Mesendoderm (in vitro differentiated cells): ENCODE measurements around the gene CD99.
"Not testable (repeated sequence)": the region's sequence is repeated elsewhere in the genome, so short reads cannot be mapped to it uniquely, and the experiment has no call there.

Experiments used
- DNase-seq: peaks from one replicate; pipeline ENCODE4 v3.0.0; 2013
- H2AK5ac ChIP-seq: 2 replicates; pipeline ENCODE4 v1.6.1; 2013; ENCODE audit warnings: low read length, inconsistent platforms
- H2BK120ac ChIP-seq: 2 replicates; pipeline ENCODE4 v1.6.1; 2013; ENCODE audit warnings: low read depth, mild to moderate bottlenecking, low read length, moderate library complexity, mixed read lengths
- H2BK15ac ChIP-seq: replicated peaks from 2 replicates; pipeline ENCODE4 v1.6.1; 2013; ENCODE audit warnings: low read depth, mild to moderate bottlenecking, moderate library complexity
- H2BK5ac ChIP-seq: 2 replicates; pipeline ENCODE4 v1.6.1; 2013; ENCODE audit warnings: low read length, inconsistent platforms
- H3K18ac ChIP-seq: 2 replicates; pipeline ENCODE4 v1.6.1; 2013; ENCODE audit warnings: mild to moderate bottlenecking, low read length, mixed read lengths
- H3K23ac ChIP-seq: one replicate; pipeline ENCODE4 v1.6.1; 2013; ENCODE audit warnings: low read length
- H3K27ac ChIP-seq: 2 replicates; pipeline ENCODE4 v1.5.1; 2013; ENCODE audit warnings: low read depth, mild to moderate bottlenecking, inconsistent platforms, low read length, moderate library complexity
- H3K27me3 ChIP-seq: 2 replicates; pipeline ENCODE4 v1.6.1; 2013; ENCODE audit warnings: low read length, control low read depth, mild to moderate bottlenecking, inconsistent platforms; ENCODE audit not compliant: insufficient read depth, poor library complexity
- H3K36me3 ChIP-seq: 2 replicates; pipeline ENCODE4 v1.6.1; 2013; ENCODE audit warnings: low read length, inconsistent platforms; ENCODE audit not compliant: control insufficient read depth, insufficient read depth
- H3K4ac ChIP-seq: one replicate; pipeline ENCODE4 v1.6.1; 2013; ENCODE audit warnings: low read depth, mild to moderate bottlenecking, low read length, moderate library complexity
- H3K4me1 ChIP-seq: 2 replicates; pipeline ENCODE4 v1.6.1; 2013; ENCODE audit warnings: low read depth, low read length, inconsistent platforms; ENCODE audit not compliant: control insufficient read depth
- H3K4me2 ChIP-seq: 2 replicates; pipeline ENCODE4 v1.6.1; 2013; ENCODE audit warnings: low read length
- H3K4me3 ChIP-seq: 2 replicates; pipeline ENCODE4 v1.5.1; 2013; ENCODE audit warnings: mild to moderate bottlenecking, low read length
- H3K56ac ChIP-seq: one replicate; pipeline ENCODE4 v1.6.1; 2013; ENCODE audit warnings: low read length
- H3K79me1 ChIP-seq: 2 replicates; pipeline ENCODE4 v1.6.1; 2013; ENCODE audit warnings: low read length, inconsistent platforms
- H3K79me2 ChIP-seq: 2 replicates; pipeline ENCODE4 v1.6.1; 2013; ENCODE audit warnings: mild to moderate bottlenecking, low read length; ENCODE audit not compliant: control insufficient read depth, insufficient read depth
- H3K9ac ChIP-seq: 2 replicates; pipeline ENCODE4 v1.6.1; 2013; ENCODE audit warnings: low read length, inconsistent platforms
- H4K5ac ChIP-seq: one replicate; pipeline ENCODE4 v1.6.1; 2013; ENCODE audit warnings: low read length
- H4K8ac ChIP-seq: one replicate; pipeline ENCODE4 v1.6.1; 2013; ENCODE audit warnings: low read depth, mild to moderate bottlenecking, control low read depth, low read length, moderate library complexity
- WGBS: extraction: QIAGEN DNeasy Blood & Tissue Kit; methylation state at CpG from one replicate; pipeline ENCODE4 v1.1.7; 2013; ENCODE audit warnings: low lambda C conversion rate, missing lambda C conversion rate; ENCODE audit not compliant: insufficient coverage; ENCODE audit errors: extremely low coverage; 5-methylcytosine and 5-hydroxymethylcytosine counted together

The CD99 gene

DNA sequence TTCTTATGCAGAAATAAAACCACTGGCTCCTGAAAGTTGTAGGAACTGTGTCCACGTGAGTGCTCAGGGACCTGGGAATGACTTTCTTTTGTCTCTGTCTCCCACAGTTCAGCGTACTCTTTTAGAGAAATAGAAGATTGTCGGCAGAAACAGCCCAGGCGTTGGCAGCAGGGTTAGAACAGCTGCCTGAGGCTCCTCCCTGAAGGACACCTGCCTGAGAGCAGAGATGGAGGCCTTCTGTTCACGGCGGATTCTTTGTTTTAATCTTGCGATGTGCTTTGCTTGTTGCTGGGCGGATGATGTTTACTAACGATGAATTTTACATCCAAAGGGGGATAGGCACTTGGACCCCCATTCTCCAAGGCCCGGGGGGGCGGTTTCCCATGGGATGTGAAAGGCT, 49.6 kb downstream of the CD99 start:
- no peak overlapping the region for H4K8ac ChIP-seq
- no peak overlapping the region for H3K9ac ChIP-seq
- no peak overlapping the region for H3K18ac ChIP-seq
- no peak overlapping the region for H2BK15ac ChIP-seq
- no peaks in the 10 kb centered on the region for H3K79me1 ChIP-seq
- no peaks in the 10 kb centered on the region for H3K27me3 ChIP-seq
- no peak overlapping the region for H3K23ac ChIP-seq
- H3K4me2 ChIP-seq = no peak overlapping the region
- no peak overlapping the region for H3K27ac ChIP-seq
- no peak for DNase-seq
- peaks cover 2% of the 10 kb centered on the region for H3K36me3 ChIP-seq
- no peak overlapping the region for H2BK120ac ChIP-seq
- H3K4ac ChIP-seq = no peak overlapping the region
- H3K4me3 ChIP-seq = no peak overlapping the region
- H2BK5ac ChIP-seq = no peak overlapping the region
- WGBS = no CpG with 5 or more reads among the region's 11 CpGs
- H3K56ac ChIP-seq = no peak overlapping the region
- H2AK5ac ChIP-seq = no peak overlapping the region
- no peak overlapping the region for H4K5ac ChIP-seq
- H3K4me1 ChIP-seq = no peaks in the 10 kb centered on the region
- H3K79me2 ChIP-seq = no peaks in the 10 kb centered on the region

DNA sequence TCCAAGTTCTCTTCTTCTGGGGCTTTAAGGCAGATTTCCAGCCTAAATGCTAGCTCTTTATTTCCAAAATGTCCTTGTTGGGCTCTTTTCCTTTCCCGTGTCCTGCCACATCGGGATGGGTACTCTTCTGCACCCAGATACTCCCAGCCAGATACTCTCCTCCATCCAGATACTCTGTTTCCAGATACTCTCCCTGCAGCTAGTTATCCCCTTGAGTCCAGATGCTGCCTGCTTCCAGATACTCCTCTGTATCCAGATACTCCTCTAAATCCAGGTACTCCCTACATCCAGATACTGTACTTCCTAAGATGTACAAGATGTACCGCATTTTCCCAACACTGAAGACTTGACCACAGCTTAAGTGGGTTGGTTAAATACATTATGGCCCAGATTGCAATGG, 50.3 kb downstream of the CD99 start:
- Histone ChIP-seq H3K23ac (no peak overlapping the region), H2BK5ac (no peak overlapping the region), H3K56ac (no peak overlapping the region), H2BK15ac (no peak overlapping the region), H2BK120ac (no peak overlapping the region), H3K18ac (no peak overlapping the region), H3K9ac (no peak overlapping the region), H3K4me3 (no peak overlapping the region), H2AK5ac (no peak overlapping the region), H3K27ac (no peak overlapping the region), H3K27me3 (no peaks in the 10 kb centered on the region), H3K4me2 (no peak overlapping the region), H3K4me1 (no peaks in the 10 kb centered on the region), H3K36me3 (peaks cover 2% of the 10 kb centered on the region), H3K79me2 (no peaks in the 10 kb centered on the region), H4K5ac (no peak overlapping the region), H3K79me1 (no peaks in the 10 kb centered on the region), H3K4ac (no peak overlapping the region), H4K8ac (no peak overlapping the region)
- no CpG with 5 or more reads among the region's 3 CpGs for WGBS
- DNase-seq = no peak

DNA sequence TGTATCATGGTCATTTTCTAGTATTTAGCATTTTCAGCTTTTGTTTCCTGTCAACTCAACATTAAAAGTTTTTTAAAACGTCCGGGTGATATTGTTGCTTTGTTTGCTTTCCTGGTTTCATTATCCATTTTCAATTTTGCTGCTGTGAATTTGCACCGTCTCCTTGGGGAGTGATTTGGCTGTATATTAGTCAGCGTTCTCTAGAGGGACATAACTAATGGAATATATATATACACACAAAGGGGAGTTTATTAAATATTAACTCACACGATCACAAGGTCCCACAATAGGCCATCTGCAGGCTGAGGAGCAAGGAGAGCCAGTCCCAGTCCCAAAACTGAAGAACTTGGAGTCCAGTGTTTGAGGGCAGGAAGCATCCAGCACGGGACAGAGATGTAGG, 55.2 kb downstream of the CD99 start:
- not testable (repeated sequence) for H2BK15ac ChIP-seq, H3K23ac ChIP-seq, H3K27me3 ChIP-seq, DNase-seq, H2BK120ac ChIP-seq, H4K5ac ChIP-seq, H3K56ac ChIP-seq, H3K36me3 ChIP-seq, H3K18ac ChIP-seq, H3K4me1 ChIP-seq, H3K4me3 ChIP-seq, H2BK5ac ChIP-seq, H3K79me2 ChIP-seq, H2AK5ac ChIP-seq, H3K79me1 ChIP-seq, H3K4ac ChIP-seq, H3K9ac ChIP-seq, H3K27ac ChIP-seq, H3K4me2 ChIP-seq, H4K8ac ChIP-seq
- WGBS = no CpG with 5 or more reads among the region's 6 CpGs

DNA sequence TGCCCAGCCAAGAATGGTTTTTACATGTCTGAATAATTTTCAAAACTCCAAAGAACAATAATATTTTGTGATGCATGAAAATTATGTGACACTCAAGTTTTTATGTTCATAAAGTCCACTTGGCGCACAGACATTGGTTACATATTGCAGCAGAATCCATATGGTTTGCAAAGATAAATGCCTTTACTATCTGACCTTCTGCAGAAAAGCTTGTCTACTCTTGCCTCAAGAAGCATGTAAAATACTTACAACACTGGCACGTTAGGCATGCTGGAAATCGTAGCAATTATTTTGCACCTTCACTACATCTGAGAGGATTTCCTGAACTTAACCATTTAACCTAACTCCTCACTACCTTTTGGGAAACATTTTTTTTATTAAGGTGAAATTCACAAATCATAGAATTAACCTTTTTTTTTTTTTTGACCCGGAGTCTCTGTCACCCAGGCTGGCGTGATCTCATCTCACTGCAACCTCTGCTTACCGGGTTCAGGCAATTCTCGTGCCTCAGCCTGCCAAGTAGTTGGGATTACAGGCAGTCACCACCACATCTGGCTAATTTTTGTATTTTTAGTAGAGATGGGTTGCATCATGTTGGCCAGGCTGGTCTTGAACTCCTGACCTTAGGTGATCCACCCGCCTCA, 57.2 kb downstream of the CD99 start:
- Histone ChIP-seq H3K79me1 (no peaks in the 10 kb centered on the region), H3K9ac (no peak overlapping the region), H3K18ac (no peak overlapping the region), H3K4ac (no peak overlapping the region), H3K4me1 (no peaks in the 10 kb centered on the region), H4K8ac (no peak overlapping the region), H3K27me3 (no peaks in the 10 kb centered on the region), H3K4me3 (no peak overlapping the region), H3K23ac (no peak overlapping the region), H2BK5ac (no peak overlapping the region), H4K5ac (no peak overlapping the region), H3K36me3 (no peaks in the 10 kb centered on the region), H2AK5ac (no peak overlapping the region), H3K4me2 (no peak overlapping the region), H2BK15ac (no peak overlapping the region), H3K79me2 (no peaks in the 10 kb centered on the region), H2BK120ac (no peak overlapping the region), H3K27ac (no peak overlapping the region), H3K56ac (no peak overlapping the region)
- WGBS = no CpG with 5 or more reads among the region's 8 CpGs
- no peak for DNase-seq

DNA sequence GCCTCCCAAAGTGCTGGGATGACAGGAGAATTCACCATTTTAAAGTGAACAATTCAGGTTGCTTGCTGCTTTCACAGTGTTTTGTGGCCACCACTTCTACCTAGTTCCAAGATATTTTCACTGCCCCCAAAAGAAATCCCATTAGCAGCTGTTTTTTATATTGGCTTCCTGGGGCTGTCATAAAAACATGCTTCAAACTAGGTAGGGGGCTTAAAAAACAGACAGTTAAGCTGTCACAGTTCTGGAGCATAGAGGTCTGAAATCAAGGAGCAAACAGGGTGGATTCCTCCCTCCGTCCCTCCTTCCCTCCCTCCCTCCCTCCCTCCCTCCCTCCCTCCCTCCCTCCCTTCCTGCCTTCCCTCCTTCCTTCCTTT, 57.7 kb downstream of the CD99 start:
- no peak for DNase-seq
- Histone ChIP-seq H4K5ac (no peak overlapping the region), H3K79me2 (no peaks in the 10 kb centered on the region), H4K8ac (no peak overlapping the region), H3K36me3 (no peaks in the 10 kb centered on the region), H2BK5ac (no peak overlapping the region), H3K4me1 (no peaks in the 10 kb centered on the region), H3K18ac (no peak overlapping the region), H3K56ac (no peak overlapping the region), H3K23ac (no peak overlapping the region), H3K4me2 (no peak overlapping the region), H3K27ac (no peak overlapping the region), H3K9ac (no peak overlapping the region), H3K4ac (no peak overlapping the region), H2AK5ac (no peak overlapping the region), H2BK120ac (no peak overlapping the region), H3K4me3 (no peak overlapping the region), H3K27me3 (no peaks in the 10 kb centered on the region), H3K79me1 (no peaks in the 10 kb centered on the region), H2BK15ac (no peak overlapping the region)
- WGBS = no CpG with 5 or more reads among the region's 1 CpG

DNA sequence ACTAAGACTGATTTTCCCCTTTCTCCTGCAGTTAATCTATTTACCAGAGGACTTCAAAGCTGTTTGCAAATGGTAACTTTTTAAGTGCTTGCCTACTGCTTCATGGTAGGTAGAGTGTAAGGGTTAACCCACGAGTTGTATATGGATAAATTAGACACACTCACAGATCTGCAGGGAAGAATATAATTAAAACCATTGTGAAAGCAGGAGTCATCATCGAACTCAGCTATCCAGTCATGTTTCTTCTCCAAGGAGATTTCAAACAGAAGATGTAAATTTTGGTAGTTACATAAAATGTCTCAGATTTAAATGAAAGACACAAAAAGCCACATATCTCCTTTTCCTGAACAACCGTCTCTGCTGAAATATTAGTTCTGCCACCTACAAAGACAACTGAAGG, 60.2 kb downstream of the CD99 start:
- H4K5ac ChIP-seq = no peak overlapping the region
- H2BK15ac ChIP-seq = no peak overlapping the region
- H2BK120ac ChIP-seq = no peak overlapping the region
- H3K56ac ChIP-seq = no peak overlapping the region
- no peak overlapping the region for H3K4ac ChIP-seq
- no peak overlapping the region for H3K23ac ChIP-seq
- H3K4me1 ChIP-seq = no peaks in the 10 kb centered on the region
- no peaks in the 10 kb centered on the region for H3K79me2 ChIP-seq
- H3K79me1 ChIP-seq = no peaks in the 10 kb centered on the region
- no peak overlapping the region for H2AK5ac ChIP-seq
- no CpG with 5 or more reads among the region's 3 CpGs for WGBS
- H3K9ac ChIP-seq = no peak overlapping the region
- H3K4me2 ChIP-seq = no peak overlapping the region
- H3K18ac ChIP-seq = no peak overlapping the region
- H3K36me3 ChIP-seq = no peaks in the 10 kb centered on the region
- H2BK5ac ChIP-seq = no peak overlapping the region
- H3K27me3 ChIP-seq = no peaks in the 10 kb centered on the region
- H3K4me3 ChIP-seq = no peak overlapping the region
- H3K27ac ChIP-seq = no peak overlapping the region
- no peak overlapping the region for H4K8ac ChIP-seq
- DNase-seq = no peak
